ENCODE data around the gene CDC42BPA. TPM values are rescaled to one million over a fixed set of nuclear protein-coding genes. Genes with fewer than 3 reads are reported as not detected.

CDC42BPA gene
- total and polyA plus RNA-seq, 2 of the 8 experiments (the other 6 are each of a cell fraction or from before 2014, with no cell fraction given), result 7.1 to 28.5 TPM

DNA sequence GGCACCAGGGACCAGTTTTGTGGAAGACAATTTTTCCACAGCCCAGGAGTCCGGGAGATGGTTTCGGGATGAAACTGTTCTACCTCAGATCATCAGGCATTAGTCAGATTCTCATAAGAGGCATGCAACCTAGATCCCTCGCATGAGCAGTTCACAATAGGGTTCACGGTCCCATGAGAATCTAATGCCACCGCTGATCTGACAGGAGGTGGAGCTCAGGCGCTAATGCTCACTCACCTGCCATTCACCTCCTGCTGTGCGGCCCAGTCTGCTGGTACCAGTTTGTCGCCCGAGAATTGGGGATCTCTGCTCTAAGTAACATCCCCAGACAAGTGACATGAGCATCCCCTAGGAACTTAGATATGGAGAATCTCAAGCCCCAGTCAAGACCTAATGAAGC is 197.5 kb downstream of the CDC42BPA start:
- no peak overlapping the region for H3K4ac ChIP-seq (replicated peaks; ENCODE audit: insufficient read length, low read depth, low read length)
- no peaks in the 10 kb centered on the region for H3K9me3 ChIP-seq (ENCODE audit: insufficient read depth in 2 of 2, low read depth in 1 of 2, low read length in 1 of 2)
- no peaks in the 10 kb centered on the region; a peak in 1 of 8 replicates for H3K36me3 ChIP-seq (ENCODE audit: control insufficient read depth in 2 of 4, insufficient read depth in 4 of 4, low read length in 3 of 4)
- no peak for FAIRE-seq
- H3K4me3 ChIP-seq (ENCODE audit: extremely low read depth in 1 of 4, insufficient read depth in 2 of 4, low read depth in 3 of 4, low read length in 4 of 4), result no peak overlapping the region
- WGBS, 2 experiments (ENCODE audit: extremely low coverage in 1 of 2, insufficient coverage in 1 of 2, insufficient read length in 1 of 2, insufficient replicate concordance in 2 of 2, low coverage in 1 of 2, low lambda C conversion rate in 2 of 2, missing lambda C conversion rate in 1 of 2), result 84% methylated on average over 9 of the region's 9 CpGs; no CpG with 5 or more reads in 1 of the 2 experiments
- H3K27me3 ChIP-seq (replicated peaks in 1 of 4; ENCODE audit: control insufficient read depth in 3 of 4, extremely low read depth in 1 of 4, insufficient read depth in 3 of 4, low read length in 3 of 4), result no peaks in the 10 kb centered on the region
- peaks cover 0 to 3% of the 10 kb centered on the region in 2 experiments for H4K20me1 ChIP-seq (replicated peaks in 1 of 2; ENCODE audit: control insufficient read depth in 1 of 2, insufficient read depth in 2 of 2, low read length in 2 of 2)
- no peak overlapping the region for H2BK12ac ChIP-seq (ENCODE audit: low read depth, low read length)
- no peak overlapping the region for H4K5ac ChIP-seq (ENCODE audit: insufficient read length, low read depth, low read length)
- no peak for DNase-seq (ENCODE audit: low read depth in 1 of 2, low spot score in 2 of 2)
- no peak overlapping the region for H2BK5ac ChIP-seq (ENCODE audit: low read depth, low read length)
- H3K18ac ChIP-seq (ENCODE audit: extremely low read depth, low read length), result no peak overlapping the region
- H3K23me2 ChIP-seq (ENCODE audit: low read depth, low read length), result no peaks in the 10 kb centered on the region
- no peak for TF ChIP-seq BCL11A (IDR thresholded peaks at IDR 0.05; ENCODE audit: low read depth in 2 of 2, low read length in 2 of 2)
- TF ChIP-seq RXRA (IDR thresholded peaks at IDR 0.05; ENCODE audit: insufficient read depth, low read depth, low read length), result no peak
- no peak for TF ChIP-seq NANOG (IDR thresholded peaks at IDR 0.05; ENCODE audit: insufficient read depth, low read depth, low read length, poor library complexity, severe bottlenecking)
- TF ChIP-seq SAP30 (IDR thresholded peaks at IDR 0.05; ENCODE audit: insufficient read depth, insufficient replicate concordance, low read length), result no peak
- no peak for TF ChIP-seq KDM5A (IDR thresholded peaks at IDR 0.05; ENCODE audit: low read length)
- no peak for TF ChIP-seq FOSL1 (IDR thresholded peaks at IDR 0.05; ENCODE audit: insufficient read depth, low read depth, low read length)
- no peak for TF ChIP-seq CEBPB (IDR thresholded peaks at IDR 0.05; ENCODE audit: low read depth, low read length)
- TF ChIP-seq RFX5 (IDR thresholded peaks at IDR 0.05; ENCODE audit: borderline replicate concordance, low read depth, low read length), result no peak
- no peak for TF ChIP-seq BRCA1 (IDR thresholded peaks at IDR 0.05; ENCODE audit: low read depth, low read length)
- TF ChIP-seq, protein P1, sequence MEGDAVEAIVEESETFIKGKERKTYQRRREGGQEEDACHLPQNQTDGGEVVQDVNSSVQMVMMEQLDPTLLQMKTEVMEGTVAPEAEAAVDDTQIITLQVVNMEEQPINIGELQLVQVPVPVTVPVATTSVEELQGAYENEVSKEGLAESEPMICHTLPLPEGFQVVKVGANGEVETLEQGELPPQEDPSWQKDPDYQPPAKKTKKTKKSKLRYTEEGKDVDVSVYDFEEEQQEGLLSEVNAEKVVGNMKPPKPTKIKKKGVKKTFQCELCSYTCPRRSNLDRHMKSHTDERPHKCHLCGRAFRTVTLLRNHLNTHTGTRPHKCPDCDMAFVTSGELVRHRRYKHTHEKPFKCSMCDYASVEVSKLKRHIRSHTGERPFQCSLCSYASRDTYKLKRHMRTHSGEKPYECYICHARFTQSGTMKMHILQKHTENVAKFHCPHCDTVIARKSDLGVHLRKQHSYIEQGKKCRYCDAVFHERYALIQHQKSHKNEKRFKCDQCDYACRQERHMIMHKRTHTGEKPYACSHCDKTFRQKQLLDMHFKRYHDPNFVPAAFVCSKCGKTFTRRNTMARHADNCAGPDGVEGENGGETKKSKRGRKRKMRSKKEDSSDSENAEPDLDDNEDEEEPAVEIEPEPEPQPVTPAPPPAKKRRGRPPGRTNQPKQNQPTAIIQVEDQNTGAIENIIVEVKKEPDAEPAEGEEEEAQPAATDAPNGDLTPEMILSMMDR (IDR thresholded peaks at IDR 0.05; ENCODE audit: control extremely low read depth in 1 of 3, insufficient read depth in 1 of 3, low read depth in 1 of 3, low read length in 3 of 3), result no peak
- H3K4me1 ChIP-seq (replicated peaks in 1 of 4; ENCODE audit: control insufficient read depth in 3 of 4, insufficient read depth in 4 of 4, low read length in 3 of 4), result peaks cover 0 to 7% (median under 1%) of the 10 kb centered on the region in 4 experiments; a peak in 2 of 7 replicates
- no peak overlapping the region for H2BK20ac ChIP-seq (ENCODE audit: low read length)
- H4K91ac ChIP-seq (replicated peaks; ENCODE audit: insufficient read length, low read length), result no peak overlapping the region
- CTCF ChIA-PET (ENCODE audit: partially characterized antibody), result no interaction called here
- no peak overlapping the region for H3K56ac ChIP-seq (replicated peaks; ENCODE audit: insufficient read length, low read depth, low read length)
- H3K23ac ChIP-seq (ENCODE audit: insufficient read length), result no peak overlapping the region
- no peak overlapping the region for H2AK5ac ChIP-seq (ENCODE audit: low read depth, low read length)
- H2BK120ac ChIP-seq (replicated peaks; ENCODE audit: low read depth, low read length), result no peak overlapping the region
- no peak overlapping the region for H3K4me2 ChIP-seq (ENCODE audit: insufficient read depth in 1 of 2, low read depth in 2 of 2, low read length in 2 of 2)
- H4K8ac ChIP-seq (ENCODE audit: extremely low read depth, insufficient read depth, low read length), result no peak overlapping the region
- no peaks in the 10 kb centered on the region for H3K79me2 ChIP-seq (ENCODE audit: control insufficient read depth in 1 of 2, insufficient read depth in 2 of 2, low read length in 2 of 2)
- H3K27ac ChIP-seq (ENCODE audit: low read depth, low read length), result no peak overlapping the region
- no peak overlapping the region for H2AFZ ChIP-seq (ENCODE audit: low read length)
- no peak overlapping the region for H2BK15ac ChIP-seq (ENCODE audit: low read length)
- POLR2A ChIA-PET (ENCODE audit: partially characterized antibody), result no interaction called here
- no peak overlapping the region for H3K14ac ChIP-seq (ENCODE audit: insufficient read length)
- H3K9ac ChIP-seq (replicated peaks in 1 of 4; ENCODE audit: extremely low read depth in 1 of 4, low read depth in 3 of 4, low read length in 3 of 4), result no peak overlapping the region
- no peaks in the 10 kb centered on the region for H3K79me1 ChIP-seq (ENCODE audit: low read depth, low read length)

All from H1 (cell line).